ENCODE results near the gene TMEM255A.

GRCh38 chrX:120334603-120335002, 23.3 kb upstream of the TMEM255A start:
- TF ChIP-seq CTCF (IDR thresholded peaks at IDR 0.05; ENCODE audit: low read depth, low read length) (no peak), POLR2A (IDR thresholded peaks at IDR 0.05; ENCODE audit: extremely low read depth, insufficient read length) (no peak)

Measured in NB4 (cell line).